Endodermal cell (in vitro differentiated cells): ENCODE data around the gene STOML3. TPM values are rescaled to one million over a fixed set of nuclear protein-coding genes. Genes with fewer than 3 reads are reported as not detected.

Experiments
- DNase-seq: peaks from one replicate; pipeline ENCODE4 v3.0.0-alpha.2; 2017
- H3K27ac ChIP-seq: 2 replicates; pipeline ENCODE4 v1.5.1; 2013; ENCODE audit warnings: mild to moderate bottlenecking, low read depth, low read length, moderate library complexity
- H3K27me3 ChIP-seq: 2 replicates; pipeline ENCODE4 v1.6.1; 2013; ENCODE audit warnings: mild to moderate bottlenecking, low read length, moderate library complexity; ENCODE audit not compliant: insufficient read depth, control insufficient read depth, poor library complexity, severe bottlenecking
- H3K36me3 ChIP-seq: 2 replicates; pipeline ENCODE4 v1.7.0; 2013; ENCODE audit warnings: mild to moderate bottlenecking, low read length, moderate library complexity; ENCODE audit not compliant: control insufficient read depth, insufficient read depth
- H3K4me1 ChIP-seq: one replicate; pipeline ENCODE4 v1.7.0; 2013; ENCODE audit warnings: low read length; ENCODE audit not compliant: control insufficient read depth, insufficient read depth
- H3K4me3 ChIP-seq: 2 replicates; pipeline ENCODE4 v1.5.1; 2013; ENCODE audit warnings: mild to moderate bottlenecking, low read length, moderate library complexity
- H3K9ac ChIP-seq: 2 replicates; pipeline ENCODE4 v1.6.1; 2013; ENCODE audit warnings: mild to moderate bottlenecking, low read length, moderate library complexity; ENCODE audit not compliant: poor library complexity, severe bottlenecking; ENCODE audit errors: extremely low read depth
- H3K9me3 ChIP-seq: 2 replicates; pipeline ENCODE4 v1.6.1; 2013; ENCODE audit warnings: mild to moderate bottlenecking, low read length, moderate library complexity; ENCODE audit not compliant: control insufficient read depth
- H3K27ac Mint-ChIP-seq: 2 replicates; pipeline ENCODE4 v1.8.0; 2020; ENCODE audit warnings: mixed read lengths
- H3K27me3 Mint-ChIP-seq: 2 replicates; pipeline ENCODE4 v1.8.0; 2021; ENCODE audit warnings: mild to moderate bottlenecking, mixed read lengths; ENCODE audit not compliant: insufficient read depth
- H3K36me3 Mint-ChIP-seq: 2 replicates; pipeline ENCODE4 v1.8.0; 2020; ENCODE audit warnings: low read depth, mixed read lengths
- H3K4me1 Mint-ChIP-seq: 2 replicates; pipeline ENCODE4 v1.8.0; 2020; ENCODE audit warnings: mixed read lengths
- H3K4me3 Mint-ChIP-seq: 2 replicates; pipeline ENCODE4 v1.8.0; 2020; ENCODE audit warnings: mild to moderate bottlenecking, moderate library complexity, mixed read lengths
- H3K9me3 Mint-ChIP-seq: 2 replicates; pipeline ENCODE4 v1.8.0; 2020; ENCODE audit warnings: mild to moderate bottlenecking, mixed read lengths
- WGBS, 2 experiments: methylation state at CpG; one replicate each; pipeline versions ENCODE4 v1.1.5 to v1.1.7; 2013; ENCODE audit warnings: missing lambda C conversion rate in 2 of 2, mixed read lengths in 1 of 2; ENCODE audit not compliant: insufficient coverage in 1 of 2, insufficient read length in 1 of 2; 5-methylcytosine and 5-hydroxymethylcytosine counted together
- total RNA-seq, 2 donors: library from RNA; stranded (reverse); fragmentation: NEBNext Ultra II Directional in 1 of 2; extraction: Animal tissue kit (Norgen Biotek cat#: 25700) in 1 of 2; gene quantifications; 2 replicates in 1 of 2; 3 replicates in 1 of 2; pipeline ENCODE4 v1.2.1, GENCODE V29; 2021
- TF ChIP-seq, protein P1 (sequence below): fragments of 200-600 bp; sonication (generic); conservative IDR thresholded peaks from 2 replicates; pipeline ENCODE4 v1.5.0; 2021; ENCODE audit warnings: antibody characterized with exemption, mild to moderate bottlenecking

The STOML3 gene
- total RNA-seq, 2 donors from 2014 or later = not detected

DNA sequence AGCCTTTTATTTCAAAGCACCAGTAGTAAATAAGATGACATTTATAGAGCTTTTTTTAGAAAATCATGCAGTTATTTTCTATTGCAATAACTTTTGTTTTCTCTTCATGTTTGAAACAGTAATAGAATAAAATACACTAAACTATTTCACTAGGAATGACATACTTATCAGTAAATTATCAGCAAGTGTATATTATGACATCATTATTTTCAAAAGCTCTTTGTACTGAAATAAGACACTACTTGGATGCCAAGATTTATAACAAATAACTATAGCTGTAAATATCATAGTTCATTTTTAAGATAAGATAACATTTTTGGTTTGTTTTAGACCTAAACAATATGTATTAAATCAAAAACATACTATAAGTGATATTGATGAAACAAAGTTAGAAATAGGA, 56.8 kb downstream of the STOML3 start:
- Mint-ChIP-seq H3K27me3 (no peaks in the 10 kb centered on the region), H3K9me3 (no peaks in the 10 kb centered on the region), H3K27ac (no peak overlapping the region), H3K4me3 (no peak overlapping the region), H3K36me3 (no peaks in the 10 kb centered on the region), H3K4me1 (peaks cover 8% of the 10 kb centered on the region)
- Histone ChIP-seq H3K4me1 (no peaks in the 10 kb centered on the region), H3K36me3 (no peaks in the 10 kb centered on the region), H3K9ac (no peak overlapping the region), H3K4me3 (no peak overlapping the region), H3K9me3 (no peaks in the 10 kb centered on the region), H3K27ac (no peak overlapping the region), H3K27me3 (no peaks in the 10 kb centered on the region)
- DNase-seq = no peak
- TF ChIP-seq, protein P1, sequence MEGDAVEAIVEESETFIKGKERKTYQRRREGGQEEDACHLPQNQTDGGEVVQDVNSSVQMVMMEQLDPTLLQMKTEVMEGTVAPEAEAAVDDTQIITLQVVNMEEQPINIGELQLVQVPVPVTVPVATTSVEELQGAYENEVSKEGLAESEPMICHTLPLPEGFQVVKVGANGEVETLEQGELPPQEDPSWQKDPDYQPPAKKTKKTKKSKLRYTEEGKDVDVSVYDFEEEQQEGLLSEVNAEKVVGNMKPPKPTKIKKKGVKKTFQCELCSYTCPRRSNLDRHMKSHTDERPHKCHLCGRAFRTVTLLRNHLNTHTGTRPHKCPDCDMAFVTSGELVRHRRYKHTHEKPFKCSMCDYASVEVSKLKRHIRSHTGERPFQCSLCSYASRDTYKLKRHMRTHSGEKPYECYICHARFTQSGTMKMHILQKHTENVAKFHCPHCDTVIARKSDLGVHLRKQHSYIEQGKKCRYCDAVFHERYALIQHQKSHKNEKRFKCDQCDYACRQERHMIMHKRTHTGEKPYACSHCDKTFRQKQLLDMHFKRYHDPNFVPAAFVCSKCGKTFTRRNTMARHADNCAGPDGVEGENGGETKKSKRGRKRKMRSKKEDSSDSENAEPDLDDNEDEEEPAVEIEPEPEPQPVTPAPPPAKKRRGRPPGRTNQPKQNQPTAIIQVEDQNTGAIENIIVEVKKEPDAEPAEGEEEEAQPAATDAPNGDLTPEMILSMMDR = no peak

DNA sequence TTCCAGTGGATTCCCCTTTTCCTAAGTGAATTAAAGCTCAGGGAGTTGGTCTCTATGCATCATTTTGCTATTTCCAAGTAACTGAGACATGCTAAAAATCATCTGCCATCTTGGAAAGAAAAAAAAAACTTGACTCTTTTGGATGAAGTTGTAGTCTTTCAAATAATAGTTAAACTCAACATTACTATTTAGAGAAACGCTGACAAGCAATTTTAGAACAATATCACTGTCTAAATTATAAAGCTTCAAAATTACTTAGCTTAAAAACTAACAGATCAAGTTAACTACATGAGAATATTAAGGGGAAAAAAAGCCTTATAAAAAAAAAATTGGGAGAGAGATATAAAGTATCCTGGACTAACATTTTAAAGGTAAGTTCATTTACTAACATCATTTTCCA, 68.5 kb downstream of the STOML3 start:
- Histone ChIP-seq H3K9me3 (no peaks in the 10 kb centered on the region), H3K4me3 (no peak overlapping the region), H3K9ac (no peak overlapping the region), H3K36me3 (no peaks in the 10 kb centered on the region), H3K27ac (no peak overlapping the region), H3K4me1 (no peaks in the 10 kb centered on the region), H3K27me3 (no peaks in the 10 kb centered on the region)
- Mint-ChIP-seq H3K27me3 (no peaks in the 10 kb centered on the region), H3K36me3 (no peaks in the 10 kb centered on the region), H3K4me3 (no peak overlapping the region), H3K4me1 (no peaks in the 10 kb centered on the region), H3K27ac (no peak overlapping the region), H3K9me3 (no peaks in the 10 kb centered on the region)
- TF ChIP-seq, protein P1 = no peak
- WGBS, 2 experiments = no CpG with 5 or more reads among the region's 1 CpG
- DNase-seq = no peak

DNA sequence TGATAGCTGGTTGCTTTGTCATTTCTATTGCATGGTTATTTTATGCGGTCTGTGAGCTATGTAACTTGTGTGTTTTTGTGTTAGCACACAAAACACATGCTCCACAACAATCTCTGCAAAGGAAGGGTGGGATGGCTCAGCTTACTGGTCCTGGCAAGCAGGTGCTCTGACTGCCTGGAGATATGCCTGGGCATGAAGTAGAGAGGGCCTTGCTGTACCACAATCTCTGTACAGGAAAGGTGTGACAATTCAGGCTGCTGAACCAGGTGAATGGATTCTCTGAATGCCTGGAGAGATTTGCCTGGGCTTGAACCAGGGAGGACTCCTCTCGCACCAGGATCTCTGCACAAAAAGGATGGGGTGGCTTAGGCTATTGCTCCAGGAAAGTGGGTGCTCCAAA, 69.5 kb downstream of the STOML3 start:
- TF ChIP-seq, protein P1 = no peak
- Histone ChIP-seq H3K9ac (no peak overlapping the region), H3K27me3 (no peaks in the 10 kb centered on the region), H3K9me3 (no peaks in the 10 kb centered on the region), H3K4me1 (no peaks in the 10 kb centered on the region), H3K4me3 (no peak overlapping the region), H3K36me3 (no peaks in the 10 kb centered on the region), H3K27ac (no peak overlapping the region)
- 84 to 98% methylated on average over 2 of the region's 2 CpGs for WGBS, 2 experiments
- no peak for DNase-seq
- no peaks in the 10 kb centered on the region for H3K27me3 Mint-ChIP-seq
- no peak overlapping the region for H3K4me3 Mint-ChIP-seq
- H3K9me3 Mint-ChIP-seq = no peaks in the 10 kb centered on the region
- no peaks in the 10 kb centered on the region for H3K36me3 Mint-ChIP-seq
- H3K4me1 Mint-ChIP-seq = no peaks in the 10 kb centered on the region
- H3K27ac Mint-ChIP-seq = no peak overlapping the region

Other genes with a start within 250 kb of the STOML3 start
- 10 to 100 TPM; 54.0 to 62.1 TPM for gene PROSER1, start 47.3 kb upstream of the STOML3 start, total RNA-seq
- 10 to 100 TPM; 13.7 to 23.4 TPM for gene NHLRC3, start 47.6 kb upstream of the STOML3 start, total RNA-seq